Stromal cell of bone marrow (primary cell): ENCODE results near the gene TCF12.

ENCODE experiments used
- DNase-seq: peaks from one replicate; pipeline ENCODE4 v3.0.0-alpha.2; 2012; ENCODE audit warnings: low read depth

The TCF12 gene

DNA sequence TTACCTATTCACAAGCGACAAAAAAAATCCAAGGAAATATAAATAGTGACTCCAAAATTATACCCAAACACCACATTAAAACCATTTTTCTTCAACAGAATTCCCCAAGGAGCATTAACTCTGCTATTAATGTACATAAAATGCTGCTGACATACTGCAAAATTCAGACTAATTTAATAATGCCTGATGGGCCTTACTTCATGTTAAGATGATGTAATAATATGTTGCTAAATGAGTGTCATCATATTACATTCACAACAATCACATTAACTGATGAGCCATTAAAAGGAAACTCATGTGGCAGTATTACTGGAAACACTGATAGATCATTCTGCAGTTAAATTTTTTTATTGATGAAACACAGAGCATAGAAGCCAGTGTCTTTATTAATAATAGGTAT is 253.0 kb downstream of the TCF12 start:
- DNase-seq = no peak

GRCh38 chr15:57172925-57173324 is 254.5 kb downstream of the TCF12 start:
- DNase-seq = no peak

DNA sequence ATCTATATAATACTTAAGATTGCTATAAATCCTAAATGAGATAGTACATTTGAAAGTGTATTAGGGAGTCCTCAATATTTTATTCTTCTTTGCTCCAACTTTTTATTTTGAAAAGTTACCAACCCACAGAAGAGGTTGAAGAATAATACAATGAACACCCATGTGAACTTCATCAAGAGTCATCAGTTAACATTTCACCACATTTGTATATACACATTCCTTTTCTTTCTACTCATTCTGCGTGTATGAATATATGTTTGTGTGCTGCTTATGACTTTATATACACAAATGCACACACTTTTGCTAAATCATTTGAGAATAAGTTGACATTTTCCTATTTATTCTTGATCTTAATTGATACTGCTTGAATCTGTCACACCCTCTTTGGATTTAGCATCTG is 264.6 kb downstream of the TCF12 start:
- DNase-seq = no peak

GRCh38 chr15:57183614-57184344 is 265.3 kb downstream of the TCF12 start:
- no peak for DNase-seq

GRCh38 chr15:57184502-57184901 is 266.1 kb downstream of the TCF12 start:
- no peak for DNase-seq

DNA sequence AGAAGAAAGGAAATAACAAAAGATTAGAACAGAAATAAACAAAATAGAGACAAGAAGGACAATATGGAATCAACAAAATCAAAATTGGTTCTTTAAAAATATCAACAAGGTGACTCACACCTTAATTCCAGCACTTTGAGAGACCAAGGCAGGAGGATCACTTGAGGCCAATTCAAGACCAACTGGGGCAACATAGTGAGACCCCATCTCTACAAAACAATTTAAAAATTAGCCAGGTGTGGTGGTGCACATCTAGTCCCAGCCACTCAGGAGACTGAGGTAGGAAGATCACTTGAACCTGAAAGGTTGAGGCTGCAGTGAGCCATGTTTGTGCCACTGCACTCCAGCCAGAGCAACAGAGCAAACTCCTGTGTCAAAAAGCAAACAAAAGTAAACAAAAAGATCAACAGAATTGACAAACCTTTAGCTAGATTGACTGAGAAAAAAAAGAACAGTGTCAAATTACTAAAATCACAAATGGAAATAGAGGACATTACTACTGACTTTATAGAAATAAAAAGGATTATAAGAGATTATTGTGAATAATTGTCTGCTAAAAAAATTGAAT is 267.1 kb downstream of the TCF12 start:
- DNase-seq = no peak

- no peak for DNase-seq
Observed at GRCh38 chr15:57189466-57189865, 271.0 kb downstream of the TCF12 start.

DNA sequence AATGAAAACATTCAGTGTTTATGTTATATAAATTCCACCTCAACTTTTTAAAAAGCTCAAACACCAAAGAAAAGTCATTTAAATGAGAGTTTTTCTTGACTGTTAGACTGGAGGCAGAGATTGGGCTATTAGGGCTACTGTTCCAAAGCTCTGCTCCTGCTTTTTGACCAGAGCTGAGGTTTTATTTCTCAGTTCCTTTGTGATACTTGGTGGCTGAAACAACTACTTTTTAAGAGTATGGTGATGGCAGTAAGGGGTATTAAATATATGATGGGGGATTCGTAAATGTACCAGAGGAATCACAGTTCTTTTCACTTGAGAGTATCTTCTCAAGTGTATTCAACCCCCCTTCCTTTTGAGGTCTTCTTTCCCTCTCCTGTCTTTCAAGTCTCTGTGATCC is 271.8 kb downstream of the TCF12 start:
- DNase-seq = no peak

DNA sequence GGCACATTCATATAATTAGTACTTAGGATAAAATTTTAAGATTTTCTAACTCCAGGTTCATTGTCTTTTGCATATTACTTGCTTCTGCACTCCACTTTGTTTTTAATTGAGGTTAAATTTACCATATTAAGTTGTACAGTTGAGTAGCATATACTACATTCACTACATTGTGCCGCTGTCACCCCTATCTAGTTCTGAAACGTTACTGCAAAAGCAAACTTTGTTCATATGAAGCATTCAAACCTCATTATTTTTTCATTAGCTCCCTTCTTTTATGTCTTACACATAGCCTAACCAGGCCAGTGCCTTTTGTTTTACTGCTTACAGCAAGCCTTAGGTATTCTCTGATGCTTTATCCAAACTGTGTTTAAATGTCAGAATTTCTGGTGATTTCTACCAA is 274.7 kb downstream of the TCF12 start:
- DNase-seq = no peak

DNA sequence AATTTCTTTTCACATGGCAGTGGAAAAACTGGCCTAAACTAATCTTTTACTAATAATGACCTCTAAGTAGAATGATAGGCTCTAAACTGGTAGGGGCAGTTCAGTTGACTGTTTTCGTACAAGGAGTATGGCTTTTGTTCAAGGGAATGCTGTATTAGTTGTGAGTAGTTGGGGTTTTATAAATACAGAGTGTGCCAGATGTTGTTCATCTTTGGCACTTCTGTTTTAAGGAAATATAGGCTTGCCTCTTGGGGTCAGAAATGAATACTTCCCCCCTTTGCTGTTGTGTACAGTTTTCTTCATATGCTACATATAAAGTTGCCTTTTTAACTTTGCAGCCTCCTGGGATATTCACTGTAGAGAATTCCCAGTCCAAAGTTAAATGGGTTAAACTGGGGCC is 276.9 kb downstream of the TCF12 start:
- no peak for DNase-seq

DNA sequence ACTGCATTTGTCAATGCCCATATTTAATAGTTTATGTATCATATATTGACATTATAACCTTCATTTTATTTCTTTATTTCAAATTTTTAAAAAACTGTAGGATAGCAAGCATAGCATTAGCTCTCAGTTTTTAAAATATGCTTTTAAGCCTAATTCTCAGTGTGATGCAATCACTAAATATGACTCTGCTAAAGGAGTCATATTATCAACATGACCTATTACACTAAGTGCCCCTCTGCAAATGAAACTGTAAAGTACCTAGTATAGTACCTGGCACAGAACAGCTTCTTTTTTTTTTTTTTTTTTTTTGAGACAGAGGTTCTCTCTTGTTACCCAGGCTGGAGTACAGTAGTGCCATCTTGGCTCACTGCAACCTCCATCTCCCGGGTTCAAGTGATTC is 278.4 kb downstream of the TCF12 start:
- no peak for DNase-seq

GRCh38 chr15:57198131-57198530 is 279.7 kb downstream of the TCF12 start:
- no peak for DNase-seq

DNA sequence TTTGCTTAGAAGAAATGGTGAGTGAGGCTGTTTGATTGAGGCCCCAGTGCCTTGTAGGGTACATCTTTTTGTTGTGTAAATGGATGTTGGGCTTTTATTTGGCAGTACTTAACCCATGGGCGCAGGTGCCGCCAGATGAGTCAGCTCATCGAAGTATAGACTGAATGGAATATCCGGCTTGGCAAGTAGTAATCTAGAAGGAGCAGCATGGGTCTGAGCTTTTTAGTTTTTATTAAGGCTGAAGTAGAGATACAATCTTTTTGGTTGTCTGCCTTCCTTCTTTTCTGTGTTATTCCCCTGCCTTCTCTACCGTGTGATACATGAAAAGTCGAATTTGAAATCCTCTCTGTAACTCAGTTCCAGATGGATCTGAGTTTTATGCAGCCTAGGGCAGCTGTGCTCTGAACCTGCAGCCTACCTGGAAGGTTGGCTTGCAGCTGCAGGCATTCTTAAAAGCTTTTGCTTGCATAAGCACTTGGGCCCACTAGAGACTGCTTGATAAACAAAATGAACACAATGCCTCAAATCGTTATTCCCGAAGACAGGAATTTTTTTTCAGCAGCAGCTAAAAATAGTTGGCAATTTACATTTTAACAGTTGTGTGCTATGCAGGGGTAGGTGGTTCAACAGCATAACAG is 280.3 kb downstream of the TCF12 start:
- DNase-seq = no peak

DNA sequence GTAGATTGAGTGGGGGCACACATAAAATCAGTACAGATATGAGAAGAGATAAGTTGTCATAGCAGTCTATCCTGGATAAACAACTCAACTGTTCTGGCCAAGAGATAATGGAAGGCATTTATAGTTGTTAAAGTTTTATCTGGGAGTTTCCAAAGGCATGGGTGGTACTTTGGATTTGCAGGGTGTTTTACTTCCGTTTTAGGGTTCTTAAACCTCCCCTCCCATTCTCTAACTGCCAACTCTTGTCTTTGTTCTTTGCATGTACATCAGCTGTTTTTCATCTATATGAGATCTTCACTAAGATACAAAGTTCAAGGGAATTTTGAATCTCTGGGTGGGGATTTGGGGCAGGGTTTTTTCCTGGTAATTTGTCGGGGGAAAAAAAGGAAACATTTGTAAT is 283.1 kb downstream of the TCF12 start:
- no peak for DNase-seq

GRCh38 chr15:57203906-57204305 is 285.5 kb downstream of the TCF12 start:
- DNase-seq = no peak

- DNase-seq = no peak
Observed at GRCh38 chr15:57205027-57205855, 286.8 kb downstream of the TCF12 start.

- no peak for DNase-seq
Observed at GRCh38 chr15:57205996-57206395, 287.6 kb downstream of the TCF12 start.

DNA sequence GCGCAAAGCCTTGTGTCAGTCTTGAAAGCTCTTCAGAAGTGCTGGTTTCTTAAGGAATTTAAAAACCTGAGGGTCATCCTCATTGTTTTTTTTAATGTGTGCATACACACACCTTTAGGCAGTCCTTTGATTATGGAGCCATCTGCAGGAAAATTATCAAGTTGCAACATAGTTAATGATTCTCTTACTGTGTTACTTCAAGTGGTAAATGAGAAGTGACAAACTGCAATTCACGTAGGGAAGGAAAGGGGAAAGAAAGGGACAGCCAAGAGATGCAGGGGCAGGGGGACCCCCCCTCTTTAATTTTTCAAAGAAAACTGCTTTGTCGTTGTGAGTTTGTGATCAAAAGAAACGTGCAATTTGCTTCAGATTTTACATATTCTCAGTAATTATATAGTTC is 295.4 kb downstream of the TCF12 start:
- peak; percentile 38 for DNase-seq

- no peak for DNase-seq
Observed at GRCh38 chr15:57215326-57215725, 296.9 kb downstream of the TCF12 start.

- no peak for DNase-seq
Observed at GRCh38 chr15:57215881-57216280, 297.4 kb downstream of the TCF12 start.

- peak; percentile 76 for DNase-seq
Observed at GRCh38 chr15:57216288-57216687, 297.8 kb downstream of the TCF12 start.

DNA sequence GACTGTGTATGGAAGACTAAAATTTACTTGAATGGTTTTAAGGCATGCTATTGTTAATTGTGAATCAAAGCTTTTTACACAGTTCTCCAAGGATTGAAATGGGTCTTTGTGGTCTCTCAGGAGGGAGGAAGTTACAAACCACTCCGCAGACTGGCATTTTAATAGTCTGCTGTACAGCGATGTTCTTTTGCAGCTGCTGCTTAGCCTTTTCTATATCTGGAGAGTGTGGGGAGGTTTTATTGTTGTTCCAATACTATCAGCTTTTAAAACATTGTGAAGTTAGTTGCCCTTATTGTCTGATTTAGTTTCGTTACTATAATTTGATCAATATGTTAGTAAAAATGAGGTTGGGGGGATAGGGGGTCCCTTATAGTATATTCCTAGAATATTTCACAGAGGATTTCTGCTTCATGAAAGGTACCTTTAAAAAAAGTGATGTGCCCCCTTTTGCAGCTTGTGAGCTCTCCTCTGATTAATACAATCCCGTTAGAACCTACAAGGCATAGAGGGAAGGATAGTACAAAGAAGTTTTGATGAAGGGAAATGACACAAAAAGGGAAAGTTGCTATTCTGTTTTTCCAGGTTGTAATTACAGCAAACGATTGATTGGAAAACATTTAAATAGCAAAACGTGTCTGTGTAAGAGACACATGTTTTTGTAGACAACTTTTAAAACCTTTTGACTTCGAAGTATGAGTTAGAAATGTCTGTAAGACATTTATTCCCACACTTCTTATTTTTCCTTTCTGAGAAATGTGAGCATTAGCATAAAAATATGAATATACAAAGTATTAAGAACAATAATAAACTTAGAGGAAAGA is 299.5 kb downstream of the TCF12 start:
- no peak for DNase-seq
